Breast epithelium (tissue), 3 donors: ENCODE measurements around the gene AHRR.

Experiments used
- POLR2AphosphoS5 ChIP-seq, 3 donors: sonication (generic); formaldehyde crosslinking; IDR thresholded peaks; one replicate each; pipeline ENCODE4 v1.6.1; 2017; ENCODE audit warnings: antibody characterized with exemption in 3 of 3
- TF ChIP-seq, protein P1 (sequence below), 3 donors: fragments of 450-650 bp; IDR thresholded peaks; one replicate each; pipeline ENCODE4 v1.5.1; 2016 to 2017; ENCODE audit warnings: antibody characterized with exemption in 3 of 3, mild to moderate bottlenecking in 3 of 3, moderate library complexity in 3 of 3

DNA sequence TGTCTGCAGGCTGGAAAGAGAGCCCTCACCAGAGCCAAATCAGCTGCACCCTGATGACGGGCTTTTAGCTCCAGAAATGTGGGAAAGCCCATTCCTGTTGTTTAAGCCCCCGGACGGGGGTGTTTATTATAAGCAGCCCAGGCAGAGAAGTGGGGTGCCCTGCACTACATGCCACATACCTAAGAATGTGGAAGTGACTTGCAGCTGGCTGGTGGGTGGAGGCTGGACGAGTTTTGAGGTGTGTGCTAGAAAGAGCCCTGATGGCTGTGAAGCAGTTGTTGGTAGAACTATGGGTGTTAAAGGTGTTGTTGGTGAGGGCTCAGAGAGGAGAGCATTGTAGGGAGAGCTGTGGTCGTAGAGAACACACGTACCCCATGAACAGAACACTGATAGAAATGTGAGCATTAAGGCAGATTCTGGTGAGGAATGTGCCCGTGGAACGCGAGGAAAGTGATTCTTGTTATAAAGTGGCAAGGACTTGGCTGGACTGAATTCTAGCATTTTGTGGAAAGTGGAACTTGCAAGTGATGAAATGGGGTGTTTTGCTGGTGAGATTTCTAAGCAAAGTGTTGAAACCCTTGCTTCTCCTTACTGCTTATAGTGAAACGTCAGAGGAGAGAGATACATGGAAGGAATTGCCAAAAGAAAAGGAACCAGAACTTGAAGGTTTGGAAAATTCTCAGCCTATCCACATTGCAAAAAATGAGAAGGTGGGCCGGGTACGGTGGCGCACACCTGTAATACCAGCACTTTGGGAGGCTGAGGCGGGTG, 38.9 kb downstream of the AHRR start:
- TF ChIP-seq, protein P1, sequence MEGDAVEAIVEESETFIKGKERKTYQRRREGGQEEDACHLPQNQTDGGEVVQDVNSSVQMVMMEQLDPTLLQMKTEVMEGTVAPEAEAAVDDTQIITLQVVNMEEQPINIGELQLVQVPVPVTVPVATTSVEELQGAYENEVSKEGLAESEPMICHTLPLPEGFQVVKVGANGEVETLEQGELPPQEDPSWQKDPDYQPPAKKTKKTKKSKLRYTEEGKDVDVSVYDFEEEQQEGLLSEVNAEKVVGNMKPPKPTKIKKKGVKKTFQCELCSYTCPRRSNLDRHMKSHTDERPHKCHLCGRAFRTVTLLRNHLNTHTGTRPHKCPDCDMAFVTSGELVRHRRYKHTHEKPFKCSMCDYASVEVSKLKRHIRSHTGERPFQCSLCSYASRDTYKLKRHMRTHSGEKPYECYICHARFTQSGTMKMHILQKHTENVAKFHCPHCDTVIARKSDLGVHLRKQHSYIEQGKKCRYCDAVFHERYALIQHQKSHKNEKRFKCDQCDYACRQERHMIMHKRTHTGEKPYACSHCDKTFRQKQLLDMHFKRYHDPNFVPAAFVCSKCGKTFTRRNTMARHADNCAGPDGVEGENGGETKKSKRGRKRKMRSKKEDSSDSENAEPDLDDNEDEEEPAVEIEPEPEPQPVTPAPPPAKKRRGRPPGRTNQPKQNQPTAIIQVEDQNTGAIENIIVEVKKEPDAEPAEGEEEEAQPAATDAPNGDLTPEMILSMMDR (IDR thresholded peaks at IDR 0.05) = no peak
- TF ChIP-seq POLR2AphosphoS5 (IDR thresholded peaks at IDR 0.05) = no peak
